ENCODE data around the gene ACOT11.

GRCh38 chr1:54649921-54650320 lies 101.9 kb downstream of the ACOT11 start:
- TF ChIP-seq ZBTB49 (CRISPR knock-in tag; IDR thresholded peaks at IDR 0.05; ENCODE audit: borderline replicate concordance): no peak
- no peak for TF ChIP-seq SRF (CRISPR knock-in tag; IDR thresholded peaks at IDR 0.05)
- TF ChIP-seq ZNF274 (IDR thresholded peaks at IDR 0.05; ENCODE audit: borderline replicate concordance, low read depth, low read length): no peak
- no peak for TF ChIP-seq ZZZ3 (IDR thresholded peaks at IDR 0.05)
- no peak for TF ChIP-seq TEAD1 (CRISPR knock-in tag; IDR thresholded peaks at IDR 0.05)
- no peak for TF ChIP-seq CTCF (IDR thresholded peaks at IDR 0.05 in 2 of 3, conservative IDR thresholded peaks at IDR 0.05 in 1 of 3; ENCODE audit: insufficient read depth in 2 of 3, low read depth in 1 of 3, low read length in 3 of 3)
- TF ChIP-seq RUNX1 (IDR thresholded peaks at IDR 0.05; ENCODE audit: low read depth): no peak
- TF ChIP-seq CEBPZ (IDR thresholded peaks at IDR 0.05; ENCODE audit: borderline replicate concordance, low read depth, low read length): no peak
- TF ChIP-seq NCOA2 (IDR thresholded peaks at IDR 0.05; ENCODE audit: partially characterized antibody in 2 of 2): no peak
